OCI-LY7 (cell line): ENCODE results near the gene PCED1B. TPM values are rescaled to one million over a fixed set of nuclear protein-coding genes. Genes with fewer than 3 reads are reported as not detected.

Experiments used
- BruUV-seq: library from RNA; stranded (reverse); fragments of 400-500 nt; replicated peaks from 2 replicates; lab custom pipeline; 2021; lab: Mats Ljungman, UMichigan
- CTCF ChIA-PET: fragments of 300-600 bp; sonication (Branson Sonifier 250); formaldehyde crosslinking; loops from one replicate; lab custom pipeline; 2022; ENCODE audit warnings: antibody characterized with exemption; ENCODE audit not compliant: unreplicated experiment; lab: Charles Lee
- POLR2A ChIA-PET: fragments of 300-600 bp; sonication (Branson Sonifier 250); formaldehyde crosslinking; loops from one replicate; lab custom pipeline; 2022; ENCODE audit warnings: antibody characterized with exemption; lab: Charles Lee
- DNase-seq: peaks from one replicate; pipeline ENCODE4 v3.0.0-alpha.2; 2015; ENCODE audit warnings: low spot score
- H2AFZ ChIP-seq: fragments of 200-600 bp; sonication (generic), shearing (Covaris generic); 2 replicates; pipeline ENCODE4 v1.6.1; 2014; ENCODE audit warnings: mild to moderate bottlenecking, antibody characterized with exemption, low read length, moderate library complexity
- H3K27ac ChIP-seq: fragments of 200-600 bp; sonication (generic); 2 replicates; pipeline ENCODE4 v1.5.1; 2014; ENCODE audit warnings: mixed run types, low read depth, mild to moderate bottlenecking, moderate library complexity, low read length, inconsistent platforms; ENCODE audit not compliant: poor library complexity, severe bottlenecking
- H3K36me3 ChIP-seq: fragments of 200-600 bp; sonication (generic); 2 replicates; pipeline ENCODE4 v1.6.1; 2014; ENCODE audit warnings: mild to moderate bottlenecking, antibody characterized with exemption, low read length, moderate library complexity, mixed read lengths; ENCODE audit not compliant: insufficient read depth
- H3K4me1 ChIP-seq: fragments of 200-600 bp; sonication (generic); 2 replicates; pipeline ENCODE4 v1.5.1; 2014; ENCODE audit warnings: mild to moderate bottlenecking, low read length; ENCODE audit not compliant: insufficient read depth, poor library complexity, severe bottlenecking
- H3K4me2 ChIP-seq: fragments of 200-600 bp; sonication (generic); 2 replicates; pipeline ENCODE4 v1.6.1; 2014; ENCODE audit warnings: mild to moderate bottlenecking, low read length
- H3K4me3 ChIP-seq: fragments of 200-600 bp; sonication (generic); 2 replicates; pipeline ENCODE4 v1.5.1; 2014; ENCODE audit warnings: mild to moderate bottlenecking, low read depth, low read length; ENCODE audit not compliant: poor library complexity, severe bottlenecking
- H3K79me2 ChIP-seq: fragments of 200-600 bp; sonication (generic); 2 replicates; pipeline ENCODE4 v1.6.1; 2016; ENCODE audit warnings: low read depth, mild to moderate bottlenecking, low read length, moderate library complexity, mixed read lengths; ENCODE audit not compliant: insufficient read depth
- H3K9me2 ChIP-seq: fragments of 200-600 bp; sonication (generic); 2 replicates; pipeline ENCODE4 v1.6.1; 2016; ENCODE audit warnings: mild to moderate bottlenecking, low read length, mixed read lengths; ENCODE audit not compliant: insufficient read depth
- H3K9me3 ChIP-seq: fragments of 200-600 bp; sonication (generic); 2 replicates; pipeline ENCODE4 v1.6.1; 2014; ENCODE audit warnings: mild to moderate bottlenecking, mixed run types, low read length, mixed read lengths
- H4K20me1 ChIP-seq: fragments of 200-600 bp; sonication (generic); 2 replicates; pipeline ENCODE4 v1.6.1; 2014; ENCODE audit warnings: mild to moderate bottlenecking, antibody characterized with exemption, low read length, moderate library complexity, mixed read lengths; ENCODE audit not compliant: insufficient read depth
- CTCF ChIP-seq: fragments of 200-600 bp; sonication (generic); conservative IDR thresholded peaks from 2 replicates; pipeline ENCODE4 v1.5.1; 2014; ENCODE audit warnings: mild to moderate bottlenecking, antibody characterized with exemption, low read length, moderate library complexity, mixed read lengths
- EZH2phosphoT487 ChIP-seq: fragments of 200-600 bp; sonication (generic); IDR thresholded peaks from 2 replicates; pipeline ENCODE4 v1.6.1; 2018; ENCODE audit warnings: low read depth, borderline replicate concordance, mild to moderate bottlenecking, mixed run types, antibody characterized with exemption, low read length, moderate library complexity, mixed read lengths
- intact Hi-C: fragments of 100-400 bp; cut with micrococcal nuclease; formaldehyde crosslinking; loops from one replicate; pipeline ENCODE4 v1.10.0; 2022; ENCODE audit not compliant: unreplicated experiment
- total RNA-seq, 2 experiments: library from RNA; depleted of rRNA in 1 of 2; stranded (reverse); fragments of >200 nt in 1 of 2; shearing (Covaris generic) in 1 of 2; gene quantifications; 2 replicates each; pipeline ENCODE4 v1.2.3, GENCODE V29; 2014 to 2022

The PCED1B gene
- total RNA-seq, 2 experiments from 2014 or later = 8.4 to 24.3 TPM

- no peak for DNase-seq
- Histone ChIP-seq H3K9me3 (no peaks in the 10 kb centered on the region), H2AFZ (no peak overlapping the region), H3K4me3 (no peak overlapping the region), H3K36me3 (no peaks in the 10 kb centered on the region), H4K20me1 (no peaks in the 10 kb centered on the region), H3K4me1 (peaks cover 12% of the 10 kb centered on the region), H3K27ac (no peak overlapping the region), H3K79me2 (no peaks in the 10 kb centered on the region), H3K4me2 (no peak overlapping the region), H3K9me2 (no peaks in the 10 kb centered on the region)
- CTCF ChIA-PET = no interaction called here
- POLR2A ChIA-PET = no interaction called here
- BruUV-seq = no TSS peak
- TF ChIP-seq CTCF (no peak), EZH2phosphoT487 (no peak)
- intact Hi-C loops = no loop called here
Observed at GRCh38 chr12:47184813-47185212, 105.4 kb downstream of the PCED1B start.

- H4K20me1 ChIP-seq = no peaks in the 10 kb centered on the region
- no peaks in the 10 kb centered on the region for H3K79me2 ChIP-seq
- no peaks in the 10 kb centered on the region for H3K9me3 ChIP-seq
- POLR2A ChIA-PET = interaction anchor here (0.6 to 0.7 kb wide), 3 partner anchors 494 to 807 kb away, joined by 3 read pairs; no protein-coding TSS in a partner anchor
- H3K4me2 ChIP-seq = no peak overlapping the region
- no TSS peak for BruUV-seq
- DNase-seq = no peak
- TF ChIP-seq EZH2phosphoT487 = no peak
- TF ChIP-seq CTCF = no peak
- H3K27ac ChIP-seq = no peak overlapping the region
- H2AFZ ChIP-seq = no peak overlapping the region
- H3K36me3 ChIP-seq = no peaks in the 10 kb centered on the region
- intact Hi-C loops = no loop called here
- CTCF ChIA-PET = no interaction called here
- no peak overlapping the region for H3K4me3 ChIP-seq
- H3K9me2 ChIP-seq = no peaks in the 10 kb centered on the region
- peaks cover 27% of the 10 kb centered on the region for H3K4me1 ChIP-seq
Observed at GRCh38 chr12:47186246-47186645, 106.8 kb downstream of the PCED1B start.

- no peak for DNase-seq
- intact Hi-C loops = no loop called here
- CTCF ChIA-PET = no interaction called here
- no peak overlapping the region for H3K4me3 ChIP-seq
- H3K36me3 ChIP-seq = no peaks in the 10 kb centered on the region
- H4K20me1 ChIP-seq = no peaks in the 10 kb centered on the region
- no peak overlapping the region for H3K4me2 ChIP-seq
- no peaks in the 10 kb centered on the region for H3K9me2 ChIP-seq
- peaks cover 45% of the 10 kb centered on the region for H3K4me1 ChIP-seq
- H2AFZ ChIP-seq = peak overlapping the region; percentile 38; the same call in 1 of the 2 replicates
- no peaks in the 10 kb centered on the region for H3K79me2 ChIP-seq
- no TSS peak for BruUV-seq
- POLR2A ChIA-PET = interaction anchor here (0.6 to 1.4 kb wide), 3 partner anchors 19 to 209 kb away, joined by 3 to 5 read pairs (median 5); no protein-coding TSS in a partner anchor
- TF ChIP-seq EZH2phosphoT487 = no peak
- TF ChIP-seq CTCF = no peak
- no peak overlapping the region for H3K27ac ChIP-seq
- no peaks in the 10 kb centered on the region for H3K9me3 ChIP-seq
Observed at GRCh38 chr12:47188576-47189441, 109.4 kb downstream of the PCED1B start.
